ENCODE results near the gene PTPA. TPM values are rescaled to one million over a fixed set of nuclear protein-coding genes. Genes with fewer than 3 reads are reported as not detected.

The PTPA gene
- total and polyA plus RNA-seq, 10 donors, result 38.8 to 107 (median 88.5) TPM

GRCh38 chr9:129140397-129141065, 29.3 kb downstream of the PTPA start:
- peak; percentile 85 for DNase-seq
- Histone ChIP-seq H3K4me1 (peaks cover 39 to 99% (median 84%) of the 10 kb centered on the region in 6 donors), H3K27ac (peak overlapping the region; percentile 83 to 100 (median 98)), H3K36me3 (peaks cover 0 to 69% (median 27%) of the 10 kb centered on the region in 6 donors), H3K4me3 (peak overlapping the region in 7 of 8 donors; percentile 9 to 68 (median 40)), H3K27me3 (replicated peaks in 1 of 7) (no peaks in the 10 kb centered on the region), H3K9me3 (no peaks in the 10 kb centered on the region)
- TF ChIP-seq POLR2AphosphoS5 (IDR thresholded peaks at IDR 0.05), result peak in 1 of 3 donors; percentile 48
- no peak for TF ChIP-seq POLR2A (IDR thresholded peaks at IDR 0.05)
- TF ChIP-seq CTCF (IDR thresholded peaks at IDR 0.05 in 8 of 11, conservative IDR thresholded peaks at IDR 0.05 in 3 of 11), result no peak
- 19 to 29% (median 24%) methylated on average over 4 to 8 of the region's 8 CpGs for WGBS, 5 donors
- intact Hi-C loops (cut with DNase I; ENCODE audit: low total_unique reads), result no loop called here

GRCh38 chr9:129141066-129142041, 30.1 kb downstream of the PTPA start:
- Histone ChIP-seq H3K27me3 (replicated peaks in 1 of 7) (no peaks in the 10 kb centered on the region), H3K36me3 (peaks cover 0 to 69% (median 21%) of the 10 kb centered on the region in 6 donors), H3K4me3 (peak overlapping the region in 6 of 8 donors; percentile 4 to 68 (median 40)), H3K27ac (peak overlapping the region; percentile 83 to 100 (median 98)), H3K4me1 (peaks cover 39 to 100% (median 90%) of the 10 kb centered on the region in 6 donors), H3K9me3 (no peaks in the 10 kb centered on the region)
- peak; percentile 82 for DNase-seq
- WGBS, 5 donors, result 12 to 22% (median 18%) methylated on average over 11 to 13 of the region's 13 CpGs
- TF ChIP-seq POLR2AphosphoS5 (IDR thresholded peaks at IDR 0.05) (peak; percentile 57 to 80 (median 69)), POLR2A (IDR thresholded peaks at IDR 0.05) (no peak), CTCF (IDR thresholded peaks at IDR 0.05 in 8 of 11, conservative IDR thresholded peaks at IDR 0.05 in 3 of 11) (peak in 2 of 11 experiments; percentile 6 to 8)
- intact Hi-C loops (cut with DNase I; ENCODE audit: low total_unique reads), result no loop called here

GRCh38 chr9:129142138-129142935, 31.1 kb downstream of the PTPA start:
- H3K4me3 ChIP-seq, result peak overlapping the region in 3 of 8 donors; percentile 41 to 68 (median 47)
- H3K36me3 ChIP-seq, result peaks cover 0 to 69% (median 17%) of the 10 kb centered on the region in 6 donors
- H3K4me1 ChIP-seq, result peaks cover 39 to 100% (median 89%) of the 10 kb centered on the region in 6 donors
- no peaks in the 10 kb centered on the region for H3K27me3 ChIP-seq (replicated peaks in 1 of 7)
- H3K9me3 ChIP-seq, result no peaks in the 10 kb centered on the region
- H3K27ac ChIP-seq, result peak overlapping the region; percentile 83 to 100 (median 98)
- TF ChIP-seq CTCF (IDR thresholded peaks at IDR 0.05 in 8 of 11, conservative IDR thresholded peaks at IDR 0.05 in 3 of 11) (no peak), POLR2AphosphoS5 (IDR thresholded peaks at IDR 0.05) (no peak)
- no peak for DNase-seq
- intact Hi-C loops (cut with DNase I; ENCODE audit: low total_unique reads), result no loop called here
- 58 to 82% (median 72%) methylated on average over 15 of the region's 15 CpGs for WGBS, 5 donors

Data from spleen (tissue), 11 donors.